Pulmonary artery endothelial cell (primary cell): Measurements from ENCODE around the gene RPRD1B. TPM values are rescaled to one million over a fixed set of nuclear protein-coding genes. Genes with fewer than 3 reads are reported as not detected.
A peak's percentile ranks its signal among the peaks of the same experiment; 100 is the strongest.

Experiments
- DNase-seq: peaks from one replicate; pipeline ENCODE4 v3.0.0-alpha.2; 2011; ENCODE audit warnings: low read depth, low spot score
- total RNA-seq: library from RNA; depleted of rRNA; stranded (reverse); fragments of >200 nt; gene quantifications from 2 replicates; pipeline ENCODE4 v1.2.3, GENCODE V29; 2014

RPRD1B gene
- total RNA-seq, 1 donor from 2014 or later: 15.8 TPM

- DNase-seq: no peak
These were observed 87.1 kb downstream of the RPRD1B start for GRCh38 chr20:38120625-38120988.

DNA sequence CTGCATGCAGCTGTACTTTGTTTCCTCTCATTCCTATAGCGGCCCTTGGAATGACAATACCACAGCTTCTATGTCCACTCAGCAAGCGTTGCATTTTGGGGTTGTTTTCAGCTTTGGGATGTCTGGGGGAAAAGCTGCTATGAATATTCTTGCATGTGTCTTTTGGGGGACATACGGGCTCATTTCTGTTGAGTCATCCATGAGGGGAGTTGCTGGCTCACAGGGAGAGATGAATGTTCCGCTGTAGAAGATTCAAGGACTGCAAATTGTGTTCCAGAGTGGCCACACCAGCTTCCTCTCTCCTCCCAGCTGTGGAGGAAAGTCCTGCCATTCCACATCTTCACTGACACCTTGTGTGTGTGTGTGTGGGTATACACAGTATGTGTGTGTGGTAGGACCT is 88.2 kb downstream of the RPRD1B start:
- no peak for DNase-seq

GRCh38 chr20:38123021-38123587 is 89.6 kb downstream of the RPRD1B start:
- DNase-seq: no peak

DNA sequence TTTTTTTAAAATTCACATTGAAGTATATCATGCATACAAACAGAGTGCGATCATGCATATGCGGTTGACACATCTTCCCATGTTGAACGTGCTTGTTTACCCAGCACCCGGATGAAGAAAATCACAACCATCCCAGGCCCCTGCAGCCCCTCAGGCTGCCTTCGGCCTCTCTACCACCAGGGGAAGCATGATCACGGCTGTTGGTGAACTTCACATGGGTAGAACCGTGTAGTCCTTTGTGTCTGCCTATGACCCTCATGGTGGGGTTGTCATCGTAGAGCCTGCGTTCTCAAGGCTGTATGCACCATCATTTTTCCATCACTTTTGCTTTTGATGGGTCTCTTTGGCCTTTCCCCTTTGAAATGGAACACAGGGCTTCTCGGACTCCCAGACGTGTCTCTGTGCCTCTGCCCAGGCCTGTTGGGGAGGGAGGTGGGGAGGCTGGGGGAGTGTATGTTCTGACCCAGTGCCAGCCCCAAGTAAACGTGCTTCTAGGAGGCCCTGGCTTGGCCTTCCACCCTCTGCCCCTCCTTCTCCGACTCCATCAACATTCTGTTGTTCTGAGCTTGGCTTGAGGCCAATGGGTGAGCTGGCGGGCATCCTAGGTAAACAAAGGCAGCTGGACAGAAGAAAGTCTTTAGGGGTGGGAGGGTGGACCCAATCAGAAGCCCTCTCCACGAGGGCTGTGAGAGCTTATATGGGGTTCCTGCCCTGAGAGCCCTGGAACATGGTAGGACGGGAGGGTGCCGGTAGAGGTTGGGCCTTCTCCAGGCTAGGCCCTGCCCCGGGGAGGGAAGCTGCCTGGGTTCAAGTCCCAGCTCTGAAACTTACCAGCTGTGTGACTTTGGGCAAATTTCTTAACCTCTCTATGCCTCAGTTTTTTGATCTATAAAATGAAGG is 91.9 kb downstream of the RPRD1B start:
- peak; percentile 73 for DNase-seq

DNA sequence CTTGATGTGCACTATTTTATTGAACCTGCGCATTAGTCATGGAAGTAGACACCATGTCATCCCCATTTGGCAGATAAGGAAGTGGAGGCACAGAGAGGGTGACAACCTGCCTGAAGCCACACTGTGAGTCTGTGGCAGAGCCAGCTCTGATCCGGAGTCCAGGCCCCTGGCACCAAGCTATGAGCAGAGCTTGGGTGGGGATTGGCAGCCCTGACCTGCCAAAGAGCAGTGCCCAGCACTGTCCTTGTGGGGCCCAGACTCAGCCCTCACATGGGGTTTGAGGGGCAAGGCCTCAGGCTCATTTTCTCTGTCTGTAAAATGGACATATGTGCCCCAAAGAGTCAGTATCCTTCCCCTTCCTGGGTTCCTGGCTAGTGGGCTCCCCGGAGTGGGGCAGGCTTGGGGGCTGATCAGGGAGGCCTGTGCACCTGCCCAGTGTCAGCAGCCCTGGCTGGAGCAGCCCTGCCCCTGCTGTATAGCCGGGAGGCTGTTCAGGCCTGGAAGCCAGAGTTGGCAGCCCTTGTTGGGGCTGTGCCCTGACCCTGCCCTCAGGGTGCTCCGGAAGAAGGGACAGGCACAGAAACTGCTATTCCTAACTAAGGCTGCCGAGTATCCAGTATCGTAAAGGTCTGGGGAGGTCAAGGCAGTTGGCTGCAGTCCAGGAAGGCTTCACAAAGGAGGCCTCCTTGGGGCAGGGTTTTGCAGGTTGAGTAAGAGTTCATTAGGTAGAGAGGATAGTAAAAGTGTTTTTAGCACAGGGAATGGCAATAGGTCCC is 92.8 kb downstream of the RPRD1B start:
- no peak for DNase-seq

GRCh38 chr20:38126932-38127621 is 93.5 kb downstream of the RPRD1B start:
- DNase-seq: no peak

DNA sequence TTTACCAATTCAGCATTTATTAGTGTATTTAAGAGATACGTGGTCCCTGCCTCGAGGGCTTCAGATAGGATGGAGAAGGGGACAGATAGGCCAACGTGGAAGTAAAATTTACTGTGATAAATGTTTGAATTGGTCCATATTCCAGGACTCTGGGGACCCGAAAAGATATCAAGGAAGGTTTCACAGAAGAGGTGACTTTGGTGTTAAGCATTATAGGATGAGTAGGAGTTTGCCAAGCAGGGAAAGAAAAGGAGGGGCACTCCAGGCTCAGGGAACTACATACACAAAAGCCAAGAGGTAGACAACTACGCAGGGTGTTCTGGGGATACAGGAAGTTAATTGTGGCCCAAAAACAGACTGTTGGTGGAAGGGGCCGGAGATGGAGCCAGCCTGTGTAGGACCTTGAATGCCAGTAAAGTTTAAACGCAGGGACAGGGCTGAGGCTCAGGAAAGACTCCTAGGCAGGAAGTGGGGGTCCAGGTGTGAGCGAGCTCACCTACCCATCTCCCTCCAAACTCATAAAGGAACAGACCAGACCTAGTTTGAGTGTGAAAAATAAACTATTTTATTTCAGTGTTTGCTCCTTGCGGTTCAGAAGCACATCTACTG is 94.5 kb downstream of the RPRD1B start:
- DNase-seq: no peak

DNA sequence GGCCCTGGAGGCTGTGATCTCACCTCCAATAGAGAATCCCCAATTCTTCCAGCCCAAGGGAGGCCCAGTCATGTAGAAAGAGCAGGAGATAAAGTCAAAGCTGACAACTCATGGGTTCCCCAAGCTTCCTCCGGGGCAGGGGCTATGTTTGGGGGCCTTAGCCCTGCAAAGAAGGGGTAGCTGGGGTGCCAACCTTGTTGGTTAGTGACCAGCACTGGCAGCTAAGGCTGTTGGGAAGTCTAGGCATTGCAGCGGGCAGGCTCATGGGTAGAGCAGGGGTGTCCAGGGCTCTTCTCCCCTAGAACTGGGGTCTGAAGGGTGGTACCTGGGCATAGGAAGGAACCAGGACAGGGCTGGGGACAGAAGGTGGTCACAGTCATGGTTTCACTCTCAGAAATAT is 95.1 kb downstream of the RPRD1B start:
- no peak for DNase-seq

DNA sequence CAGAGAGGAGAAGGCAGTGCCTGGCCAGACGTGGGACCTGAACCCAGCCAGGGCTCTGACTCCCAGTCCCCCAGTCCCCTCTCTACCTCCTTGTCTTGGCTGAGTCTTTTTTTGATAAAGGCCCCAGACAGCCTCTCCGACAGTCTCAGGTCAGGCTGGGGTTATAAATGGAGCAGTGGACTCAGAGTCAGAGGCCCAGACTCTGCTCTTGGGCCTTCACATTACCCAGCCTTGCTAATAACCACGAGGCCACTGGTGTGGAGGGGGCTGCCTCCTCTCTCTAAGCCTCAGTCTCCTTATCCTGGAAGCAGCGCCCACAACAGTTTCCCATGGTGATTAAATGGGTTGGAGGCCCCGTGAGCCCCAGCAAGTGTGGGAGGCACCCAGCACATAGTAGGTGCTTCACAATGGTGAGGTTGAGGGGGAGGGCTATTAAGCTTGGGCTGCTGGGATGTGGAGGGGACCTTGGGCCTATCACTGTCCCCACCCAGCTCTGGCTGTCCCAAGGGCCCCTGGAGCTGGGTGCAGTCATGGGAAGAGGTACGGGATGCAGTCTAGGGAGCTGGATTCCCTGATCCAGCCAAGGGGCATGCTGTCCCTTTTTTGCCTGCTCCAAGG is 95.8 kb downstream of the RPRD1B start:
- DNase-seq: no peak

- no peak for DNase-seq
These were observed 96.5 kb downstream of the RPRD1B start for GRCh38 chr20:38129893-38130609.

DNA sequence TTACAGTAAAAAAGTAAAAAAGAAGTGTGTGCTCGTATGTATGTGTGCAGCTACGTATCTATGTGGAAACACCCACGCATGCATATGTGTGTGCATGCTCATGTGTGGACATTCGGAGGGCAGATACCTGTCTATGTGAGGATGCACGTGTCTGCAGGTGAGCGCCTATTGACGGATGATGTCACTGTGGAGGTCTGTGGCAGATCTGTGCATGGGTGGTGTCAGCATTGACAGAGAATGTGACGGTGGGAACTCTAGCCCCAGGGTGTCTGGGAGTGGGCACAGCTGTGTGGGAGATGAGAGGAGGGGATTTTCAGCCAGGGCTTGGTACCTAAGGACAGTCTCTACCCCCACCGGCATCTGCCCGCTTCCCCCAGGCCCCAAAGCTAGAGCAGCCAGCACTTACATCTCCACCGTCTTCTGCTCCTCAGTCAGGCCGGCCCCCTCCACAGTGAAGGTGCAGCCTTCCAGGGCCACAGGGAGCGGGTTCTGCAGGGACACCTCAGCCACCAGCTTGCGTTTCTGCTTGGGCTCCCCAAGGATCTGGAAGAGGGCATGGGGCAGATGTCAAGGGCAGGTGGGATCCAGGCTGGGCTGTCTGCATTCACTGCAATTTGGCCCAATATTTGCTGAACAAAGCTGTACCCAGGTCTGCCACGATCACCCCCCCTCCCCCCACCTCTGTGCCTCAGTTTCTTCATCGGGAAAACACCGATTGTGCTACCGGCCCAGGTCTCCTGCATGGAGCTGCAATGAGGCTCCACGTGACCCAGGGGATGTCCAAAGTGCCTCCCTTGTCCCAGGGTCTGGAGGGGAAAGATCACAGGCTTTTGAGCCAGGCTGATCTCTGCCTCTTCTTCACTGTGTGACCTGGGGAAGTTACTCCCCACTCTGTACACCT is 97.4 kb downstream of the RPRD1B start:
- no peak for DNase-seq

DNA sequence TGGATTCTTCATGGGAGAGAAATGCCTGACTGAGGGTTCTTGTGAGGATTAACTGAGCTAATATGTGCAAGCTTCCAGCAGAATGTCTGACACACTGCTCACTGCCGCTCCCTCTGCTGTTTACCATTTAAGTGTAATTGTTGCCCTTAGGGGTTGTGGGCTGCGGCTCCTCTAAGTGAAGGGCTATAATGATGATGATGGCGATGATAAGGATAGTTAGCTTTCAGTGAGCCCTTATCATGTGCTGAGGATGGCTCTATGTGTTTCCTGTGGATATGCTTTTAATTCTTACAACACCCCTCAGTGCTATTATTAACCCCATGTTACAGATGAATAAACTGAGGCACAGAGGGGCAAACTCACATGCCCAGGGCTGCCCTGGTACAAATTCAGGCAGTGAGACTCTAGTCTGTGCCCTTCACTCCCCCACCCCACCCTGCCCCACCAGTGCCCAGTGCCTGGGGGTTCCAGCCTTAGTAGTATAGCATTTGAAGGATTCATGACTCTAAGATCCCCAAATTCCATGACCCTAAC is 98.1 kb downstream of the RPRD1B start:
- no peak for DNase-seq

DNA sequence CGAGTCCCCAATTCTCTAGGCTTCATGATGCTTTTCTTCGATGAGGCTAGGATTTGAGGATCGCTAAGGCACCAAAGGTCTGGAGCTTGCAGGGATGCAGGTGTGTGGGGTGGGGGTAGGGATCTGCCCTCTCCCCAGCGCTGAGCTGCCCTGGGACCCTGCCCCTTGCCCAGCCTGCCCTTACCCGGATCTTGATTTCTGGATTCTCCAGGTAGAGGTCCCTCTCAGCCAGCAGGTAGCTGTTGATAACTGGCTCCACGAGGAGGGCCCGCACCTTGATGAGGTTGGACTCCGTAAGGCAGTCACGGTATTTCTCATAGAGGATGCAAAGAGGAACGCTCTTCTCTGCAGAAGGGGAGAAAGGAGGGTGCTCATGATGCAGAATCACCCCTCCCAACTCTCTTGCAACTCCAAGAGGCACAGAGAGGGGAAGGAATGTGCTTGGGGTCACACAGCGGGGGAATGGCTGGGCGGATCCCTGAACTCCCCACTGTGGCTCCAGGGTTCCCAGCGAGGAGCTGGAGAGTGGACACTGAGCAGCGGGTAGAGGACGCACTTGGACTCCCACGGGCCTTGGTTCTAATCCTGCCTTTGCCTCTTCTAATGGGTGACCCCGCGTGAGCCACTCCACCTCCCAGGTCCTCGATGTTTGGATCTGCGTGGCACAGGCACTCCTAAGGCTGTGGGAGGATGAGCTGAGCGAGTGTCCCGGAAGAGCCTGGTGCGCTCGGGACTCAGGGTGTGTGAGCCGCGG is 98.8 kb downstream of the RPRD1B start:
- DNase-seq: no peak

- DNase-seq: no peak
These were observed 99.5 kb downstream of the RPRD1B start for GRCh38 chr20:38132910-38133501.

- DNase-seq: no peak
These were observed 100.3 kb downstream of the RPRD1B start for GRCh38 chr20:38133680-38134426.

DNA sequence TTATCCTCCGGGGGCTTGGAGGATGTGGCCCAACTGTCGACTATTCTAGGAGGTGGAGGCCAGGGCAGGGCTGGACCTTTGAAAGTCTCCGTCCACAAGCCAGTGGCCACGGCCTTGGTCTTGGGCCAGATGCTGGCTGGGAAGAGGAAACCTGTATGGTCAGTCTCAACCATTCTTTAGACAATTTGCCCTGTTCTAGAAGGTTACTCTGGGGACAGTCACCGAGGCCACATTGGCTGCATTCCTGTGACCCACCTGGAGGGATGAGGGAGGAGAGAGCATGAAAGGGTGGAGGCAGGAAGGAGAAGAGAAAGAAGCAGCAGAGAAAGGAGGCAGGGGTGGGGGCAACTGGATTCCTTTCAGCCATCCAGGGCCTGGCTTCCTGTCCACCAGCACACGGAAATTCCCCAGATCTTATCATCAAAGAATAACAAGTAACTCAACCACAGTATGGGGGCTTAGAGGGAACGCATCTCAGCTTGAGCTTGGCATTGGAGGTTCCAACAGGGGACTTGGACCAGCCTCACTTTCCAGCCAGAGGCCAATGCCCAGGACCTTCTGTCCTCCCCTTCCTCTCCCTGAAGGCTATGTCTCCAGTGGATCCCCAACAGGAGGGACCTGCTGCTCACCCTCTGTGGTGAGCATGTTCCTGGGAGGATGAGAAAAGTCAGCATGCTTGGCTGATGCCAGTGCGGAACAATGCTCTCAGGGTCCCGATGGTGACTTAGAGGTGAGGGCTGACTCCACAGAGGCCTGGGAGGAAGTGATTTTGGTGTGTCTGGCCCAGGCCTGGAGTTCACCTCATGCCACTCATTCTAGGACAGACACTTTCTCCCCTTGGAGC is 101.1 kb downstream of the RPRD1B start:
- peak; percentile 88 for DNase-seq
